Upper lobe of left lung (tissue), 4 donors: ENCODE measurements around the gene SPDYE17.
"Not testable (repeated sequence)": the region's sequence is repeated elsewhere in the genome, so short reads cannot be mapped to it uniquely, and the experiment has no call there.

Experiments used
- EP300 ChIP-seq, 4 donors: sonication (generic); formaldehyde crosslinking; IDR thresholded peaks; one replicate each; pipeline ENCODE4 v1.5.1; 2017; ENCODE audit warnings: antibody characterized with exemption in 4 of 4, control low read depth in 2 of 4
- POLR2A ChIP-seq, 4 donors: fragments of 450-650 bp; IDR thresholded peaks; one replicate each; pipeline ENCODE4 v1.5.1; 2016 to 2017; ENCODE audit warnings: antibody characterized with exemption in 4 of 4, mild to moderate bottlenecking in 2 of 4
- POLR2AphosphoS5 ChIP-seq, 2 donors: sonication (generic); formaldehyde crosslinking; IDR thresholded peaks; one replicate each; pipeline ENCODE4 v1.5.1; 2017; ENCODE audit warnings: antibody characterized with exemption in 2 of 2
- TF ChIP-seq, protein P1 (sequence below), 6 experiments: fragments of 450-650 bp in 4 of 6; fragments of 200-600 bp in 2 of 6; sonication (generic) in 2 of 6; IDR thresholded peaks; one replicate each; pipeline ENCODE4 v1.5.1; 2016 to 2019; ENCODE audit warnings: antibody characterized with exemption in 6 of 6

GRCh38 chr7:76974336-76974735 lies 57.8 kb downstream of the SPDYE17 start:
- not testable (repeated sequence) for TF ChIP-seq POLR2AphosphoS5, POLR2A, EP300 (IDR thresholded peaks at IDR 0.05)
- TF ChIP-seq, protein P1, sequence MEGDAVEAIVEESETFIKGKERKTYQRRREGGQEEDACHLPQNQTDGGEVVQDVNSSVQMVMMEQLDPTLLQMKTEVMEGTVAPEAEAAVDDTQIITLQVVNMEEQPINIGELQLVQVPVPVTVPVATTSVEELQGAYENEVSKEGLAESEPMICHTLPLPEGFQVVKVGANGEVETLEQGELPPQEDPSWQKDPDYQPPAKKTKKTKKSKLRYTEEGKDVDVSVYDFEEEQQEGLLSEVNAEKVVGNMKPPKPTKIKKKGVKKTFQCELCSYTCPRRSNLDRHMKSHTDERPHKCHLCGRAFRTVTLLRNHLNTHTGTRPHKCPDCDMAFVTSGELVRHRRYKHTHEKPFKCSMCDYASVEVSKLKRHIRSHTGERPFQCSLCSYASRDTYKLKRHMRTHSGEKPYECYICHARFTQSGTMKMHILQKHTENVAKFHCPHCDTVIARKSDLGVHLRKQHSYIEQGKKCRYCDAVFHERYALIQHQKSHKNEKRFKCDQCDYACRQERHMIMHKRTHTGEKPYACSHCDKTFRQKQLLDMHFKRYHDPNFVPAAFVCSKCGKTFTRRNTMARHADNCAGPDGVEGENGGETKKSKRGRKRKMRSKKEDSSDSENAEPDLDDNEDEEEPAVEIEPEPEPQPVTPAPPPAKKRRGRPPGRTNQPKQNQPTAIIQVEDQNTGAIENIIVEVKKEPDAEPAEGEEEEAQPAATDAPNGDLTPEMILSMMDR (IDR thresholded peaks at IDR 0.05) = not testable (repeated sequence)
